DMS 273 (cell line): ENCODE measurements around the gene FCF1.
"Not testable (repeated sequence)": the region's sequence is repeated elsewhere in the genome, so short reads cannot be mapped to it uniquely, and the experiment has no call there.

Source experiments
- DNase-seq: peaks from one replicate; lab custom pipeline; 2025; ENCODE audit not compliant: unreplicated experiment; lab: John Stamatoyannopoulos, UW

Gene FCF1

GRCh38 chr14:74698465-74698864 lies 14.5 kb upstream of the FCF1 start:
- no peak for DNase-seq

GRCh38 chr14:74702293-74702692 lies 10.7 kb upstream of the FCF1 start:
- no peak for DNase-seq

GRCh38 chr14:74703043-74703442 lies 9.9 kb upstream of the FCF1 start:
- no peak for DNase-seq

GRCh38 chr14:74704656-74705055 lies 8.3 kb upstream of the FCF1 start:
- no peak for DNase-seq

GRCh38 chr14:74705613-74706500 lies 7.1 kb upstream of the FCF1 start:
- DNase-seq: no peak

- DNase-seq: no peak
Observed at GRCh38 chr14:74710480-74710879, 2.5 kb upstream of the FCF1 start.

- DNase-seq: no peak
Observed at GRCh38 chr14:74711651-74712050, 1.3 kb upstream of the FCF1 start.

- no peak for DNase-seq
Observed at GRCh38 chr14:74713395-74713735, 421 bp downstream of the FCF1 start.

GRCh38 chr14:74720526-74720925 lies 7.6 kb downstream of the FCF1 start:
- no peak for DNase-seq

- no peak for DNase-seq
Observed at GRCh38 chr14:74723134-74723533, 10.2 kb downstream of the FCF1 start.

GRCh38 chr14:74732387-74732786 lies 19.4 kb downstream of the FCF1 start:
- no peak for DNase-seq

GRCh38 chr14:74733221-74733620 lies 20.3 kb downstream of the FCF1 start:
- DNase-seq: no peak

- no peak for DNase-seq
Observed at GRCh38 chr14:74735125-74735524, 22.2 kb downstream of the FCF1 start.

GRCh38 chr14:74737753-74738325 lies 24.9 kb downstream of the FCF1 start:
- no peak for DNase-seq

GRCh38 chr14:74739293-74740030 lies 26.5 kb downstream of the FCF1 start:
- no peak for DNase-seq

GRCh38 chr14:74747237-74747636 lies 34.3 kb downstream of the FCF1 start:
- DNase-seq: no peak

GRCh38 chr14:74754157-74754556 lies 41.2 kb downstream of the FCF1 start:
- no peak for DNase-seq

- no peak for DNase-seq
Observed at GRCh38 chr14:74754899-74755298, 42.0 kb downstream of the FCF1 start.

- no peak for DNase-seq
Observed at GRCh38 chr14:74756326-74756725, 43.4 kb downstream of the FCF1 start.

- not testable (repeated sequence) for DNase-seq
Observed at GRCh38 chr14:74758505-74758904, 45.6 kb downstream of the FCF1 start.

GRCh38 chr14:74762917-74763802 lies 50.2 kb downstream of the FCF1 start, which contains the start of gene YLPM1:
TSS of gene YLPM1 (plus strand) at chr14:74763316. CDS start at chr14:74763490, 174 bp downstream.
- peak; percentile 99 for DNase-seq
